ENCODE data around the gene UNK.

GRCh38 chr17:75831032-75831571, 46.5 kb downstream of the UNK start:
- no peak for TF ChIP-seq TAF1 (IDR thresholded peaks at IDR 0.05; ENCODE audit: low read depth)
- no peak for TF ChIP-seq EP300 (IDR thresholded peaks at IDR 0.05; ENCODE audit: borderline replicate concordance)
- TF ChIP-seq YY1 (IDR thresholded peaks at IDR 0.05; ENCODE audit: low read depth), result no peak
- no peak for TF ChIP-seq TCF12 (IDR thresholded peaks at IDR 0.05; ENCODE audit: low read depth)
- no peak for TF ChIP-seq CEBPB (IDR thresholded peaks at IDR 0.05)
